H1 (cell line): ENCODE data around the gene RAB1B. TPM values are rescaled to one million over a fixed set of nuclear protein-coding genes. Genes with fewer than 3 reads are reported as not detected.

Experiments used
- CTCF ChIA-PET: fragments of 300-600 bp; sonication (Branson Sonifier 250); formaldehyde crosslinking; loops from one replicate; lab custom pipeline; 2021; ENCODE audit not compliant: partially characterized antibody; lab: Charles Lee
- POLR2A ChIA-PET: fragments of 300-600 bp; sonication (Branson Sonifier 250); formaldehyde crosslinking; loops from one replicate; lab custom pipeline; 2021; ENCODE audit warnings: inconsistent platforms; ENCODE audit not compliant: partially characterized antibody; lab: Charles Lee
- DNase-seq, 2 experiments: peaks; one replicate each; pipeline versions ENCODE4 v3.0.0 to v3.0.0-alpha.2; 2010 to 2022; ENCODE audit warnings: low spot score in 2 of 2, low read depth in 1 of 2, mixed read lengths in 1 of 2
- FAIRE-seq: peaks from 2 replicates; lab custom pipeline; 2011; peaks lifted over from hg19 to GRCh38; lab: Jason Lieb, UNC
- H2AFZ ChIP-seq: 2 replicates; pipeline ENCODE4 v1.8.1; 2012; ENCODE audit warnings: low read length, inconsistent platforms
- H2AK5ac ChIP-seq: 2 replicates; pipeline ENCODE4 v1.6.1; 2013; ENCODE audit warnings: low read depth, low read length
- H2BK120ac ChIP-seq: replicated peaks from 2 replicates; pipeline ENCODE3; 2013; ENCODE audit warnings: low read depth, low read length, inconsistent platforms
- H2BK12ac ChIP-seq: 2 replicates; pipeline ENCODE4 v1.6.1; 2013; ENCODE audit warnings: low read depth, low read length
- H2BK15ac ChIP-seq: 2 replicates; pipeline ENCODE4 v1.6.1; 2013; ENCODE audit warnings: low read length
- H2BK20ac ChIP-seq: 2 replicates; pipeline ENCODE4 v1.6.1; 2013; ENCODE audit warnings: low read length
- H2BK5ac ChIP-seq: 2 replicates; pipeline ENCODE4 v1.6.1; 2013; ENCODE audit warnings: low read depth, low read length
- H3K14ac ChIP-seq: 2 replicates; pipeline ENCODE4 v1.6.1; 2013; ENCODE audit warnings: inconsistent platforms; ENCODE audit not compliant: insufficient read length
- H3K18ac ChIP-seq: 2 replicates; pipeline ENCODE4 v1.6.1; 2013; ENCODE audit warnings: low read length; ENCODE audit errors: extremely low read depth
- H3K23ac ChIP-seq: 2 replicates; pipeline ENCODE4 v1.6.1; 2013; ENCODE audit warnings: inconsistent platforms; ENCODE audit not compliant: insufficient read length
- H3K23me2 ChIP-seq: 2 replicates; pipeline ENCODE4 v1.6.1; 2013; ENCODE audit warnings: low read depth, low read length
- H3K27ac ChIP-seq: 2 replicates; pipeline ENCODE4 v1.6.1; 2011; ENCODE audit warnings: low read depth, low read length, inconsistent platforms
- H3K27me3 ChIP-seq, 4 experiments: replicated peaks in 1 of 4; 1 replicate in 1 of 4; 2 replicates in 3 of 4; pipeline versions ENCODE4 v1.6.1 to v1.8.1; 2011 to 2013; ENCODE audit warnings: low read length in 3 of 4, mild to moderate bottlenecking in 3 of 4, inconsistent platforms in 2 of 4, mixed read lengths in 2 of 4, moderate library complexity in 1 of 4; ENCODE audit not compliant: control insufficient read depth in 3 of 4, insufficient read depth in 3 of 4; ENCODE audit errors: extremely low read depth in 1 of 4
- H3K36me3 ChIP-seq, 4 experiments: 2 replicates each; pipeline versions ENCODE4 v1.6.1 to v1.8.1; 2011 to 2013; ENCODE audit warnings: mild to moderate bottlenecking in 4 of 4, low read length in 3 of 4, moderate library complexity in 2 of 4, control low read depth in 1 of 4, inconsistent platforms in 1 of 4; ENCODE audit not compliant: insufficient read depth in 4 of 4, control insufficient read depth in 2 of 4
- H3K4ac ChIP-seq: replicated peaks from 2 replicates; pipeline ENCODE3; 2013; ENCODE audit warnings: low read length, low read depth, mixed read lengths, inconsistent platforms; ENCODE audit not compliant: insufficient read length
- H3K4me1 ChIP-seq, 4 experiments: replicated peaks in 1 of 4; 1 replicate in 1 of 4; 2 replicates in 3 of 4; pipeline versions ENCODE4 v1.6.1 to v1.8.1; 2011 to 2013; ENCODE audit warnings: low read length in 3 of 4, inconsistent platforms in 2 of 4, mixed read lengths in 1 of 4; ENCODE audit not compliant: insufficient read depth in 4 of 4, control insufficient read depth in 3 of 4
- H3K4me2 ChIP-seq, 2 experiments: 2 replicates each; pipeline versions ENCODE4 v1.6.1 to v1.8.1; 2011 to 2013; ENCODE audit warnings: low read depth in 2 of 2, low read length in 2 of 2, control low read depth in 1 of 2, inconsistent platforms in 1 of 2, mild to moderate bottlenecking in 1 of 2; ENCODE audit not compliant: insufficient read depth in 1 of 2
- H3K4me3 ChIP-seq, 4 experiments: fragments of 200-600, 300-600 bp in 1 of 4; sonication (generic), shearing (Covaris generic), sonication (Bioruptor Twin) in 1 of 4; 2 replicates each; pipeline versions ENCODE4 v1.5.1 to v1.8.1; 2011 to 2016; ENCODE audit warnings: low read length in 4 of 4, low read depth in 3 of 4, control low read depth in 2 of 4, inconsistent platforms in 2 of 4, mild to moderate bottlenecking in 2 of 4, mixed read lengths in 1 of 4, moderate library complexity in 1 of 4; ENCODE audit not compliant: insufficient read depth in 2 of 4; ENCODE audit errors: extremely low read depth in 1 of 4
- H3K56ac ChIP-seq: replicated peaks from 2 replicates; pipeline ENCODE3; 2013; ENCODE audit warnings: low read depth, mild to moderate bottlenecking, mixed read lengths, low read length, inconsistent platforms; ENCODE audit not compliant: insufficient read length
- H3K79me1 ChIP-seq: 2 replicates; pipeline ENCODE4 v1.6.1; 2013; ENCODE audit warnings: low read depth, low read length, control low read depth
- H3K79me2 ChIP-seq, 2 experiments: 2 replicates each; pipeline versions ENCODE4 v1.6.1 to v1.8.1; 2012 to 2013; ENCODE audit warnings: low read length in 2 of 2, mild to moderate bottlenecking in 2 of 2, inconsistent platforms in 1 of 2; ENCODE audit not compliant: insufficient read depth in 2 of 2, control insufficient read depth in 1 of 2
- H3K9ac ChIP-seq, 4 experiments: replicated peaks in 1 of 4; 1 replicate in 1 of 4; 2 replicates in 3 of 4; pipeline versions ENCODE4 v1.6.1 to v1.8.1; 2011 to 2013; ENCODE audit warnings: low read depth in 3 of 4, low read length in 3 of 4, control low read depth in 2 of 4, mild to moderate bottlenecking in 2 of 4, moderate library complexity in 2 of 4, inconsistent platforms in 1 of 4; ENCODE audit errors: extremely low read depth in 1 of 4
- H3K9me3 ChIP-seq, 2 experiments: 2 replicates each; pipeline versions ENCODE4 v1.6.1 to v1.8.1; 2012 to 2013; ENCODE audit warnings: mild to moderate bottlenecking in 2 of 2, moderate library complexity in 2 of 2, control low read depth in 1 of 2, inconsistent platforms in 1 of 2, low read depth in 1 of 2, low read length in 1 of 2, mixed read lengths in 1 of 2; ENCODE audit not compliant: insufficient read depth in 2 of 2
- H4K20me1 ChIP-seq, 2 experiments: replicated peaks in 1 of 2; 2 replicates each; pipeline versions ENCODE3 to v1.8.1; 2011 to 2013; ENCODE audit warnings: inconsistent platforms in 2 of 2, low read length in 2 of 2, mild to moderate bottlenecking in 1 of 2; ENCODE audit not compliant: insufficient read depth in 2 of 2, control insufficient read depth in 1 of 2
- H4K5ac ChIP-seq: 2 replicates; pipeline ENCODE4 v1.6.1; 2013; ENCODE audit warnings: low read length, low read depth, mixed read lengths, inconsistent platforms; ENCODE audit not compliant: insufficient read length
- H4K8ac ChIP-seq: 2 replicates; pipeline ENCODE4 v1.8.0; 2013; ENCODE audit warnings: mild to moderate bottlenecking, moderate library complexity, low read length, inconsistent platforms; ENCODE audit not compliant: insufficient read depth; ENCODE audit errors: extremely low read depth
- H4K91ac ChIP-seq: replicated peaks from 2 replicates; pipeline ENCODE3; 2013; ENCODE audit warnings: low read length, mixed read lengths, inconsistent platforms; ENCODE audit not compliant: insufficient read length
- CREB1 ChIP-seq: IDR thresholded peaks from 2 replicates; pipeline ENCODE4 v1.6.1; 2012; ENCODE audit warnings: inconsistent platforms
- HDAC2 ChIP-seq, 2 experiments: fragments of 300-600 bp in 1 of 2; sonication (generic) in 1 of 2; IDR thresholded peaks; 2 replicates each; pipeline ENCODE4 v1.6.1; 2011 to 2012; ENCODE audit warnings: low read depth in 2 of 2, low read length in 2 of 2, mild to moderate bottlenecking in 2 of 2, moderate library complexity in 2 of 2, borderline replicate concordance in 1 of 2, inconsistent platforms in 1 of 2
- HDAC6 ChIP-seq: IDR thresholded peaks from one replicate; pipeline ENCODE4 v1.7.1; 2012; ENCODE audit warnings: low read depth, mild to moderate bottlenecking, inconsistent platforms, low read length, moderate library complexity
- KDM1A ChIP-seq: fragments of 200-600, 300-600 bp; sonication (generic); IDR thresholded peaks from 2 replicates; pipeline ENCODE4 v1.7.1; 2016; ENCODE audit warnings: mild to moderate bottlenecking, low read length, borderline replicate concordance
- POLR2A ChIP-seq, 2 experiments: IDR thresholded peaks; 1 replicate in 1 of 2; 2 replicates in 1 of 2; pipeline ENCODE4 v1.6.1; 2011; ENCODE audit warnings: low read depth in 2 of 2, low read length in 2 of 2, mild to moderate bottlenecking in 2 of 2; ENCODE audit errors: control extremely low read depth in 1 of 2
- TAF7 ChIP-seq: optimal IDR thresholded peaks from 2 replicates; pipeline ENCODE3; 2011; ENCODE audit warnings: low read depth, mild to moderate bottlenecking, inconsistent platforms, low read length, moderate library complexity, borderline replicate concordance
- WGBS, 2 experiments: shearing (Covaris generic) in 1 of 2; methylation state at CpG; one replicate each; pipeline versions ENCODE4 v1.1.6 to v1.1.7; 2013 to 2015; ENCODE audit warnings: low lambda C conversion rate in 2 of 2, mixed read lengths in 2 of 2, inconsistent platforms in 1 of 2, low coverage in 1 of 2, missing lambda C conversion rate in 1 of 2; ENCODE audit not compliant: insufficient replicate concordance in 2 of 2, insufficient coverage in 1 of 2, insufficient read length in 1 of 2; ENCODE audit errors: extremely low coverage in 1 of 2, missing lambda C conversion rate in 1 of 2; 5-methylcytosine and 5-hydroxymethylcytosine counted together
- polyA plus RNA-seq, 7 experiments: library from polyadenylated mRNA; depleted of rRNA in 3 of 7; stranded (reverse) in 5 of 7; unstranded in 2 of 7; fragments of >200 nt in 5 of 7; fragments of 200-250 nt in 2 of 7; gene quantifications; 1 replicate in 5 of 7; 2 replicates in 1 of 7; 4 replicates in 1 of 7; pipeline versions ENCODE4 v1.2.1 to v1.2.3, GENCODE V29; 2011 to 2013; ENCODE audit warnings: missing spikeins in 2 of 7, mixed read lengths in 2 of 7
- total RNA-seq: library from RNA; stranded (reverse); fragmentation: NEBNext Ultra II Directional; extraction: Animal tissue kit (Norgen Biotek cat#: 25700); gene quantifications from 2 replicates; pipeline ENCODE4 v1.2.1, GENCODE V29; 2021
- TF ChIP-seq, protein P1 (sequence below): IDR thresholded peaks from 2 replicates; pipeline ENCODE4 v1.6.1; 2011; ENCODE audit warnings: low read length, improper control_type of control experiment
- TF ChIP-seq, protein P2 (sequence below): IDR thresholded peaks from 2 replicates; pipeline ENCODE4 v1.6.1; 2012; ENCODE audit warnings: inconsistent platforms

RAB1B gene
- total and polyA plus RNA-seq, 2 of the 8 experiments (the other 6 are each of a cell fraction or from before 2014, with no cell fraction given): 100 to 217 TPM

DNA sequence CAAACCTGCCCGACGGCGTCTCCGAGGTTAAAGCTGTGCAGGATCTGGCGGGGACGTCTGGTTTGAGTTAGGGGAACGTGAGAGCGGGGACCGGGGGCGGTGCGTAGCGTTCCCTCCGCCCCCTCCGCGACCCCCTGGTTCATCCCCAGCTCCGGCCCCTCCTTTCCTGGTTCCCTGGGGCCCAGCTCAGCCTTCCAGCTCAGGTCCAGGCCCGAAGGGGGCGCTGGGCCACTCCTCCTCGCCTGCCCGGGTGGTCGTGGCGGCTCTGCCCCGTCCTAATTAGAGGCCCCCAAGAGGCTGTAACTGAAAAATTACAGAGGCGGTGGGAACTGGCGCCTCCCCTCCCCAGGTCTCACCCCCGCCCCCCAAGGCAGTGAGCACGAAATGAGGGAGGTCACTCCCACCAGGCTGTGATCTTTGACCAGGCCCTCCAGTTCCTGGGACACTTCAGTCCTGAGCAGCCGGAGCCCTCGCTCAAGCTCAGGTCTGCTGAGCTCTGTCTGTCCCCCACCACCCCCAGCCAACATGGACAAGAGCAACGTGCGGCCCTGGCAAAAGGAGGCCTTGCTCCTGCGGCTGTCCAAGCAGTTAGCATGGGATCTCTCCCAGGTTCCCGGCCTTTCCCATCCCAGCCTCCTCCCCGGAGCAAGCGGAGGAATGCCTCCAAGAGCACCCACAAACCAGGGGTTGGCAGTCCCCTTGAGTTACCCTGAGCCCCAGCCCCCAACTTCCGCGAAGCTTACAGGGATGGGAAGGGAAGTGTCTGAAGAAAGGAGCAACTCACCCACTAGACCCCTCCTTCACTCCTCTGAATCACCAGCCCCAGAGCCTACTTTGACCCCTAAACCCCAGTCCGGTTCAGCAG is 45.1 kb downstream of the RAB1B start:
- 48% methylated on average over 18 of the region's 38 CpGs; no CpG with 5 or more reads in 1 of the 2 experiments for WGBS, 2 experiments
- peak overlapping the region; percentile 83 for H3K18ac ChIP-seq
- H3K4ac ChIP-seq: peak overlapping the region; percentile 96
- no peak overlapping the region for H2AK5ac ChIP-seq
- peaks cover 0 to 3% (median 0%) of the 10 kb centered on the region in 4 experiments; a peak in 2 of 7 replicates for H3K27me3 ChIP-seq
- no peaks in the 10 kb centered on the region for H3K79me2 ChIP-seq
- H3K4me1 ChIP-seq: peaks cover 12 to 32% (median 22%) of the 10 kb centered on the region in 4 experiments
- ChIA-PET POLR2A (interaction anchor here (1.0 to 4.1 kb wide), 17 partner anchors 8 to 57 kb away, joined by 3 to 25 read pairs (median 7); partner anchors contain the start of genes BRMS1, RIN1, TMEM151A and YIF1A), CTCF (interaction anchor here (0.8 to 11.7 kb wide), 24 partner anchors 9 to 169 kb away, joined by 3 to 242 read pairs (median 5); partner anchors contain the start of genes B4GAT1, RAB1B, RIN1 and SLC29A2)
- no peak overlapping the region for H3K14ac ChIP-seq
- no peaks in the 10 kb centered on the region for H3K79me1 ChIP-seq
- H2AFZ ChIP-seq: peak overlapping the region; percentile 65; the same call in 1 of the 2 replicates
- no peaks in the 10 kb centered on the region for H3K9me3 ChIP-seq
- no peak for DNase-seq
- H2BK12ac ChIP-seq: peak overlapping the region; percentile 71; the same call in 1 of the 2 replicates
- H3K36me3 ChIP-seq: no peaks in the 10 kb centered on the region
- no peaks in the 10 kb centered on the region for H4K20me1 ChIP-seq
- peak overlapping the region; percentile 90; the same call in 1 of the 2 replicates for H2BK5ac ChIP-seq
- peak overlapping the region; percentile 39 to 70 (median 54) for H3K4me3 ChIP-seq
- H3K9ac ChIP-seq: peak overlapping the region in 3 of 4 experiments; percentile 29 to 68 (median 62); a peak in 5 of 7 replicates
- H2BK15ac ChIP-seq: peak overlapping the region; percentile 46; the same call in 1 of the 2 replicates
- H3K4me2 ChIP-seq: peak overlapping the region; percentile 48 to 88
- no peak overlapping the region for H3K23ac ChIP-seq
- no peak for FAIRE-seq
- peak overlapping the region; percentile 48; the same call in 1 of the 2 replicates for H2BK20ac ChIP-seq
- H3K56ac ChIP-seq: peak overlapping the region; percentile 65
- H2BK120ac ChIP-seq: peak overlapping the region; percentile 38
- H3K23me2 ChIP-seq: peaks cover 8% of the 10 kb centered on the region
- peak overlapping the region; percentile 87 for H4K8ac ChIP-seq
- H4K91ac ChIP-seq: peak overlapping the region; percentile 88
- H4K5ac ChIP-seq: peak overlapping the region; percentile 84
- 0 out of 2 replicates have a peak overlapping the region, but pooled peaks have one; percentile 22 for H3K27ac ChIP-seq
- TF ChIP-seq, protein P1, sequence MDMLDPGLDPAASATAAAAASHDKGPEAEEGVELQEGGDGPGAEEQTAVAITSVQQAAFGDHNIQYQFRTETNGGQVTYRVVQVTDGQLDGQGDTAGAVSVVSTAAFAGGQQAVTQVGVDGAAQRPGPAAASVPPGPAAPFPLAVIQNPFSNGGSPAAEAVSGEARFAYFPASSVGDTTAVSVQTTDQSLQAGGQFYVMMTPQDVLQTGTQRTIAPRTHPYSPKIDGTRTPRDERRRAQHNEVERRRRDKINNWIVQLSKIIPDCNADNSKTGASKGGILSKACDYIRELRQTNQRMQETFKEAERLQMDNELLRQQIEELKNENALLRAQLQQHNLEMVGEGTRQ: no peak
- TF ChIP-seq HDAC6: no peak
- TF ChIP-seq TAF7: peak; percentile 7
- TF ChIP-seq HDAC2 (IDR thresholded peaks at IDR 0.05; ENCODE audit: borderline replicate concordance in 1 of 2, low read depth in 2 of 2, low read length in 2 of 2): 0 out of 4 replicates have a peak, but pooled peaks of 1 of the 2 experiments have one; percentile 20
- TF ChIP-seq POLR2A (IDR thresholded peaks at IDR 0.05; ENCODE audit: control extremely low read depth in 1 of 2, low read depth in 2 of 2, low read length in 2 of 2): no peak; a peak in 1 of 3 replicates
- TF ChIP-seq, protein P2, sequence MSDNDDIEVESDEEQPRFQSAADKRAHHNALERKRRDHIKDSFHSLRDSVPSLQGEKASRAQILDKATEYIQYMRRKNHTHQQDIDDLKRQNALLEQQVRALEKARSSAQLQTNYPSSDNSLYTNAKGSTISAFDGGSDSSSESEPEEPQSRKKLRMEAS: 0 out of 2 replicates have a peak, but pooled peaks have one; percentile 30
- 0 out of 2 replicates have a peak, but pooled peaks have one; percentile 84 for TF ChIP-seq KDM1A
- peak; percentile 1; the same call in 1 of the 2 replicates for TF ChIP-seq CREB1
